Breast epithelium (tissue), 4 donors: ENCODE results near the gene DALRD3. TPM values are rescaled to one million over a fixed set of nuclear protein-coding genes. Genes with fewer than 3 reads are reported as not detected.

Experiments used
- DNase-seq, 2 donors: peaks; one replicate each; pipeline ENCODE4 v3.0.0-alpha.2; 2019; ENCODE audit warnings: low spot score in 2 of 2
- H3K27ac ChIP-seq, 2 donors: fragments of 200-600 bp; sonication (generic) in 1 of 2; one replicate each; pipeline ENCODE4 v1.5.1; 2016 to 2019; ENCODE audit warnings: mild to moderate bottlenecking in 1 of 2
- H3K27me3 ChIP-seq, 2 donors: fragments of 200-600 bp; sonication (generic) in 1 of 2; one replicate each; pipeline versions ENCODE4 v1.5.1 to v1.6.0; 2017 to 2019; ENCODE audit warnings: control low read depth in 1 of 2, mild to moderate bottlenecking in 1 of 2
- H3K36me3 ChIP-seq: fragments of 200-600 bp; one replicate; pipeline ENCODE4 v1.5.1; 2019
- H3K4me1 ChIP-seq, 2 donors: fragments of 200-600 bp; sonication (generic); one replicate each; pipeline ENCODE4 v1.5.1; 2016 to 2019; ENCODE audit warnings: control low read depth in 1 of 2
- H3K4me3 ChIP-seq, 3 donors: fragments of 200-600 bp; sonication (generic); 1 replicate in 2 of 3; 2 replicates in 1 of 3; pipeline ENCODE4 v1.5.1; 2016 to 2019; ENCODE audit warnings: mild to moderate bottlenecking in 3 of 3, moderate library complexity in 2 of 3
- H3K9me3 ChIP-seq, 2 donors: fragments of 200-600 bp; sonication (generic) in 1 of 2; one replicate each; pipeline ENCODE4 v1.5.1; 2016 to 2019; ENCODE audit warnings: control low read depth in 1 of 2
- POLR2A ChIP-seq: fragments of 450-650 bp; IDR thresholded peaks from one replicate; pipeline ENCODE4 v1.6.1; 2016; ENCODE audit warnings: antibody characterized with exemption, mild to moderate bottlenecking, moderate library complexity
- POLR2AphosphoS5 ChIP-seq, 3 donors: sonication (generic); formaldehyde crosslinking; IDR thresholded peaks; one replicate each; pipeline ENCODE4 v1.6.1; 2017; ENCODE audit warnings: antibody characterized with exemption in 3 of 3
- intact Hi-C: fragments of 100-400 bp; cut with DNase I; formaldehyde crosslinking; loops from one replicate; pipeline ENCODE4 v1.15.1; 2023; ENCODE audit warnings: low total_unique reads
- total RNA-seq, 3 donors: library from RNA; depleted of rRNA; stranded (reverse); fragments of >200 nt; gene quantifications; one replicate each; pipeline ENCODE4 v1.1.0, GENCODE V29; 2016
- TF ChIP-seq, protein P1 (sequence below), 3 donors: fragments of 450-650 bp; IDR thresholded peaks; one replicate each; pipeline ENCODE4 v1.5.1; 2016 to 2017; ENCODE audit warnings: antibody characterized with exemption in 3 of 3, mild to moderate bottlenecking in 3 of 3, moderate library complexity in 3 of 3

DALRD3 gene
- total RNA-seq, 3 donors from 2014 or later: 27.5 to 48.4 (median 37.7) TPM

DNA sequence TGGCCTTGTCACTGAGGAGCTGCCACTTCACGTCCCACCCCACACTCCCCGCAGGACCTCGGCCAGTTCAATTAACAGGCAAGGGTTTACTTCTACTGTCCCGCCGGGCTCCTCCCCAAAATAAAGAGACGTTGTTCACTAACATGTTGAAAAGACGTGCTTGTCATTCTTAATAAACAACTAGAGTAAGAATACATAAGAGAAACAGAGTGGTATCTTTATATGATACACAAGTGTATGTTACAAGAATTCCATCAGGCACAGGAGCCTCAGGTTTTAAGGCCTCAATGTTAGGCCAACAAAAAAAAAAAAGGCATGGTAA lies 11.1 kb upstream of the DALRD3 start:
- Histone ChIP-seq H3K27ac (peak overlapping the region; percentile 95 to 98), H3K27me3 (no peaks in the 10 kb centered on the region), H3K4me1 (peaks cover 0 to 7% of the 10 kb centered on the region in 2 donors), H3K9me3 (no peaks in the 10 kb centered on the region), H3K4me3 (peak overlapping the region; percentile 69 to 78 (median 77)), H3K36me3 (peaks cover 7% of the 10 kb centered on the region)
- TF ChIP-seq POLR2A (no peak), POLR2AphosphoS5 (IDR thresholded peaks at IDR 0.05) (no peak)
- TF ChIP-seq, protein P1, sequence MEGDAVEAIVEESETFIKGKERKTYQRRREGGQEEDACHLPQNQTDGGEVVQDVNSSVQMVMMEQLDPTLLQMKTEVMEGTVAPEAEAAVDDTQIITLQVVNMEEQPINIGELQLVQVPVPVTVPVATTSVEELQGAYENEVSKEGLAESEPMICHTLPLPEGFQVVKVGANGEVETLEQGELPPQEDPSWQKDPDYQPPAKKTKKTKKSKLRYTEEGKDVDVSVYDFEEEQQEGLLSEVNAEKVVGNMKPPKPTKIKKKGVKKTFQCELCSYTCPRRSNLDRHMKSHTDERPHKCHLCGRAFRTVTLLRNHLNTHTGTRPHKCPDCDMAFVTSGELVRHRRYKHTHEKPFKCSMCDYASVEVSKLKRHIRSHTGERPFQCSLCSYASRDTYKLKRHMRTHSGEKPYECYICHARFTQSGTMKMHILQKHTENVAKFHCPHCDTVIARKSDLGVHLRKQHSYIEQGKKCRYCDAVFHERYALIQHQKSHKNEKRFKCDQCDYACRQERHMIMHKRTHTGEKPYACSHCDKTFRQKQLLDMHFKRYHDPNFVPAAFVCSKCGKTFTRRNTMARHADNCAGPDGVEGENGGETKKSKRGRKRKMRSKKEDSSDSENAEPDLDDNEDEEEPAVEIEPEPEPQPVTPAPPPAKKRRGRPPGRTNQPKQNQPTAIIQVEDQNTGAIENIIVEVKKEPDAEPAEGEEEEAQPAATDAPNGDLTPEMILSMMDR (IDR thresholded peaks at IDR 0.05): no peak
- intact Hi-C loops: no loop called here
- DNase-seq: no peak

DNA sequence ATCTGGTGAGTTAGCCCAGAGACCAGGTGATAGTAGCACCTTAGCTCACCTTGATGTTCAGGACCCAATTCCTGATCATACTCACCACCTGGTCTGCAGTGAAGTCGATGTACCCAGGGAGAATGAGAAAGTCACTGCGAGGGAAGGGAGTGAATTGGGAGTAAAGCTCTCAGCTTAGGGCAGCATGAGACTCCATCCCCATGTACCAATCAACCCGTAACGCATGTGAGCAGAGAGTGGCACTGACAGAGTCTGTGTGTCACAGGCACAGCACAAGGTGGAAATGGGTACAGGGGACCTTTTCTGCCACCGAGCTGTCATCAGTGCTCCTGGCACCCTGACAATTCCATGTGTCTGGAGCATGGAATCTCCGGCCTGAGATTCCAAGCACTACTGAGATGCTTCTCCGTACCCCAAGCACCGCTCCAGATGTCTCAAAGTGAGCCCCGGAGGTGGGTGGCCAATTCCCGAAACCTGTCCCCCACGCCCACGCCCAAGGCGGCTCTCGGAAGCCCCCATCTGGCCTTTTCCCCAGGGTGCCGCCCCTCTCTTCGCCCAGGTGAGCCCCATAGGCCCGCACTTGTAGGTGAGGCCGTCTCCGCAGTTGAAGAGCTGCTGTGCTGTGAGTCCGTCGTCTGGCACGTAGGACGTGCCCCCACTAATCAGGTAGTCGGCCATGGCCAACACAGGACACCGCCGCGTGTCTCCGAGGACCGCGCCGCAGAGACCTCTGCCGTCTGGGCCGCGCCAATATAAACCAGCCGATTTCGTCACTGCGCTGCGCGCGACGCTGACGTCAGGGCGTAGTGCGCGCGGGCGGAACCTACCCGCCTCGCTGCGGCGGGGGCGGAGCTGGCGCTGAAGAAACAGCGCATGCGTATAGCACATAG lies 10.5 kb upstream of the DALRD3 start, which contains the start of gene IMPDH2:
Gene IMPDH2, minus strand, starts transcription at position 726 of the 890 bp plus-strand sequence. Its CDS starts 48 bp downstream, at position 678.
- H3K4me1 ChIP-seq: peaks cover 0 to 7% of the 10 kb centered on the region in 2 donors
- peak within 1 kb of the TSS; percentile 95 to 98 for H3K27ac ChIP-seq
- H3K4me3 ChIP-seq: peak within 1 kb of the TSS; percentile 69 to 78 (median 77)
- H3K36me3 ChIP-seq: peaks cover 7% of the 10 kb centered on the region
- H3K27me3 ChIP-seq: no peaks in the 10 kb centered on the region
- intact Hi-C loops: no loop called here
- no peaks in the 10 kb centered on the region for H3K9me3 ChIP-seq
- peak; percentile 87 to 88 for DNase-seq
- peak; percentile 99 for TF ChIP-seq POLR2AphosphoS5 (IDR thresholded peaks at IDR 0.05)
- TF ChIP-seq, protein P1 (IDR thresholded peaks at IDR 0.05): no peak
- peak; percentile 94 for TF ChIP-seq POLR2A

DNA sequence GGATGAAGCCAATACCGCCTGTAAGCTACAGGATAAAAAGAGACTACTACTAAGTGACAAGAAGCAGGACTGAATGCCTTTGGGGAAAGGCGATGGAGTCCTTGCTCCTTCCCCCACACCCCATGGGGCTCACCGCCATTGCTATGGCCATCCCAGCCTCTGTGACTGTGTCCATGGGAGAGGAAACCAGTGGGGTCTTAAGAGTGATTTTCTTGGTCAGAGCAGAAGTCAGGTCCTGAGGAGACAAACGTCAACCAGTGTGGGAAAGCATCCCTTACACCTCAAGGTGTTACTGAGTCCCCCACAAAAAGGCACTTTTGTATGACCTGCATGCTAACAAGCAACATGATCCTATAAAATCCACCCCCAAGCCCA lies 9.9 kb upstream of the DALRD3 start:
- intact Hi-C loops: no loop called here
- Histone ChIP-seq H3K4me1 (peaks cover under 1 to 7% of the 10 kb centered on the region in 2 donors), H3K27ac (peak overlapping the region; percentile 95 to 98)

DNA sequence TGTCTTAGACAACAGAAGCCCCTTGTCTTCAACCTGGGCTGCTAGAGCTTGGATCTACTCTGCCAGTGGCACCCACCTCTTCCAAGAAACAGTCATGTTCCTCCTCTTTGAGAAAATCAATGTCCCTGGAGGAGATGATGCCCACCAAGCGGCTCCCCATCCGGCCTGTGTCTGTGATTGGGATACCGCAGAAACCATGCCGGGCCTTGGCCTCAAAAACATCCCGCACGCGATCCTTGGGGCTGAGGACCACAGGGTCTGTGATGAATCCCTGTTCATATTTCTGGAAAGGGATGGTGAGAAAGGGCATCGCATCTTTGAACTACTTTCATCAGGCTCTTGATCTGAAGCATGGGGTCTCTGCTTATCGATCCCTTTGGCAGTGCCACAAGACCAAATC lies 9.3 kb upstream of the DALRD3 start:
- Histone ChIP-seq H3K4me3 (no peak overlapping the region), H3K27me3 (no peaks in the 10 kb centered on the region), H3K27ac (peak overlapping the region; percentile 95 to 98), H3K4me1 (peaks cover 6 to 12% of the 10 kb centered on the region in 2 donors), H3K36me3 (peaks cover 7% of the 10 kb centered on the region), H3K9me3 (no peaks in the 10 kb centered on the region)
- intact Hi-C loops: no loop called here
- TF ChIP-seq, protein P1 (IDR thresholded peaks at IDR 0.05): no peak
- TF ChIP-seq POLR2A: no peak
- no peak for TF ChIP-seq POLR2AphosphoS5 (IDR thresholded peaks at IDR 0.05)
- no peak for DNase-seq

More for the DNA sequence above, 9.9 kb upstream of the DALRD3 start:
- TF ChIP-seq, protein P1 (IDR thresholded peaks at IDR 0.05): no peak
- no peak for TF ChIP-seq POLR2AphosphoS5 (IDR thresholded peaks at IDR 0.05)
- no peak for TF ChIP-seq POLR2A
- DNase-seq: no peak
- Histone ChIP-seq H3K9me3 (no peaks in the 10 kb centered on the region), H3K27me3 (no peaks in the 10 kb centered on the region), H3K36me3 (peaks cover 7% of the 10 kb centered on the region), H3K4me3 (peak overlapping the region; percentile 69 to 78 (median 77))

DNA sequence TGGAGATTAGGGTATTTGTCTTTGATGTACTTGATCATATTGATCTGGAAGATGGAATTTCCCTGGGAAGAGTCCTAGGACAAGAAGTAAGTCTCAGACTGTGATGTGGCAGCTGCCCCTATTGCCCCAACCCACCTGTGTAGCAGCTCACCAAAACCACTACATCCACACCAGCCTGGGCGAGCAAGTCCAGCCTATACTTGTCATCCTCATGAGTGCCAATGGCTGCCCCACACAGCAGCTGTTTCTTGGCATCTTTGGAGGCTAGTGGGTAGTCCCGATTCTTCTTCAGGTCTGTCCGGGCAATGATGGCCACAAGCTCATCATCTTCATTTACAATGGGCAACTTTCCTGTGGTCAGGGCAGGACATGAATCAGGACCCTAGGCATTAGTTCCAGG lies 8.2 kb upstream of the DALRD3 start:
- DNase-seq: no peak
- Histone ChIP-seq H3K27me3 (no peaks in the 10 kb centered on the region), H3K4me1 (peaks cover 6 to 14% of the 10 kb centered on the region in 2 donors), H3K27ac (peak overlapping the region; percentile 10 to 21), H3K9me3 (no peaks in the 10 kb centered on the region), H3K4me3 (no peak overlapping the region), H3K36me3 (peaks cover 4% of the 10 kb centered on the region)
- intact Hi-C loops: no loop called here
- TF ChIP-seq, protein P1 (IDR thresholded peaks at IDR 0.05): no peak
- TF ChIP-seq POLR2AphosphoS5 (IDR thresholded peaks at IDR 0.05) (no peak), POLR2A (no peak)
